Left hindlimb (tissue), 1 donor: ENCODE data around the gene MARK1.

Experiments used
- DNase-seq: peaks from one replicate; pipeline ENCODE4 v3.0.0-alpha.2; 2018

The MARK1 gene

DNA sequence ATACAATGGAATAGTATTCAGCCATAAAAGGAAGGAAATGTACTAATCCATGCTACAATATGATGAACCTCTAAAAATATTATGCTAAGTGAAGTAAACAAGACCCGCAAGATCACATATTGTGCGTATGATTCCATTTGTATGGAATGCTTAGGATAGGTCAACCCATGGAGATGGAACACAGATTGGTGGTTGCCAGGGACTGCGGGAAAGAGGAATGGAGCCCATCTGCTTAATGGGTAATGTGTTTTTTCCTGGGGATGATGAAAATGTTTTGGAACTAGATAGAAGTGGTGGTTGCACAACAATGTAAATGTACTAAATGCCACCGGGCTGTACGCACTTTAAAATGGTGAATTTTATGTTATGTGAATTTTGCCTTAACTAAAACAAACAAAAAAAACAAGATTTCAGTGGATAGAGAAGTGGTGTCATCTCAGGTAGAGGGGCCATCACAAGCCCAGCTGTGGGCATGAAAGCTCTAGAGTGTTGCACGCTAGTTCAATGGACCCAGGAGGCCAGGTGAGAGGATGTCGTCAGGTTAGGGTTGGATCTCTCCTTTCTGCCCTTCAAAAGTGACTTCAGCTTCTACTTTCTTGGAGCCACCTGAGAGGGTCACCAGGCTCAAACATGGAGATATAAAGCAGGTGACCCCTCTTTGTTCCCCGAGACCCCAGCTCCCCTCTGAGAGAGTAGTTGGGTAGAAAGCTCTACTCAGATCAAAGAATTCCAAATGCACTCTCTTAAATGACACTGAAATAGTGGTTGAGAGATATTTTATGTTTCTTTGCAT is 164.7 kb downstream of the MARK1 start:
- no peak for DNase-seq

DNA sequence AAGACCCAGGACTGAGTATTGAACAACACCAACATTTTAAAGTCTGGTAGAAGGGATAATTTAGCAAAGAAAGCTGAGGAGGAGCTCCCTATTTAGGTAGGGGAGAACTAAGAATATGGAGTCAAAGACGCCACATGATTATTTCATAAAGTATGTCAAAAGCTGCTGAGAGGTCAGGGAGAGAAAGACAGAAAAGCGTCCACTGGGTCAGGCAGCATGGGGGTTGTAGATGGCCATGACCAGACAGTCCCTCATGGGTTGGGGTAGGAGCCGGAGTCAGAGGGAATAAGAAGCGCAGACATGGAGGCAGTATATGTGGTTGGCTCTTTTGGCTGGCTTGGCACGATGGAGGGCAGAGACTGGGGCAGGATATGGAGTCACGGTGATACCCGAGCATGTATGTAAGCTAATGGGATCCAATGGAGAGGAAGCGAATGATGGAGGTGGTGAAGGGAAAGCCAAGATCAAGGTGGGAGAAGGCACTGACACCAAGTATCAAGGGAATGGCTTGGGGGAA is 167.0 kb downstream of the MARK1 start:
- no peak for DNase-seq

DNA sequence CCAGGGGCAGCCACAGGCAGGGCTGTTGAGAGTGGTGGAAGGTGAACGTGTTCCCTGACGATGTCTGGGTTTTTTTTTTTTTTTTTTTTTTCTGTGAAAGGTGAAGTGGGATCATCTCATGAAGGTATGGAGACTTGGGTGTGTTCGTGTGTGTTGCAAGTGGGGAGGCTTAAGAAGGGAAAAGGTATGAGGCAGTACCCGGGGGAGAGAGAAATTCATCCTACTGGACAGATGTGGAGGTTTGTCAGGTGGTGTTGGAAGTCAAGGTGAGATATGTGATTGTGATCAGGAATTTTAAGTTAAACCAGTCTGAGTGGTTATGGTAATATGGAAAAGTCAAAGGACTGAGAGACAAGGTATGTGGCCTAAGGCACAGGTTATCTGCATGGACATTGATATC is 167.5 kb downstream of the MARK1 start:
- no peak for DNase-seq

DNA sequence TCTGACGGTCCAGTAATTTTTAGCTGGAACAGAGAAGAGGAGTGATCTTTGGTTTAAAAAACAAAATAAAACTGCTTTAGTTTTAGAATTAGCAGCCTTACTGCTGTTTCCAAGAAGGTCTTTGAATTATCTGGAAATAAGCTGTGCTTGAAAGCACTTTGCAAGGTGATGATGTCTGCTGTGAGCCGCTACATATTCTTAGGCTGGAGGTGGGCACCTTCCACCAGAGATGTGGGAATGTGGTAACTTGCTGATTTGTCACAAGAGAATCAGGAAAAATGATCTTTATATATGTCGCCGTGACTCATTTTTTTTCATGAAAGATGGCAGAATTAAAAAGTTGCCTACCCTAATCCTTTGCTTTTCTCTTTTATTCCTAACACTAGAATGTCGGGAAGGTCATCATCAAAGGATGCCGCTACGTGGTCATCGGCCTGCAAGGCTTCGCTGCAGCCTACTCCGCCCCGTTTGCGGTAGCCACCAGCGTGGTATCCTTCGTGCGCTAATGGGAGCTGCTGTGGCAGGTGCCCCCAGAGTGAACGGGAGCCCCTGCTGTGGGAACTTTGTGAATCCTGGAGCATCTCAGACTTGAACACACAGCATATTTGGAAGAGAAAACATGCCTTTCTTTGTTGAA is 168.4 kb downstream of the MARK1 start:
- DNase-seq = no peak

- DNase-seq = no peak
Measured at GRCh38 chr1:220696863-220697231, 168.9 kb downstream of the MARK1 start.

DNA sequence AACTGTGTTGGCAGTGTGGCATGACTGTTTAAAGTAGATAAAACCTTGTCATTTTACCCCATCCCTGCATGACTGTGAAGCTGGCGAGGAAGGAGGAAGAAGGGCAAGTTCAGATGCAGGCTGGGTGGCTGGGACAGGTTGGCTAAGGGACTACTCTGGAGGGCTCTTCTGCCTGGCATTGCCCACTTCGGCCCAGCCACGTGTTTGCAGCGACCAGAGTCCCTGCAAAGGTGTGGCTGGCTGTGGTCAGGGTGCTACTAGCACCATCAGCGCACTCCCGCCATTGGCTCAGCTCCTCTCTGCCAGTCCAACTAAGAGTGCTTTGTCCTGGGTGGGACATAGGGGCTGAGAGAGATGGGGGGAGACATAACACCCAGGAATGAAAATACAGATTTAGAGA is 169.4 kb downstream of the MARK1 start:
- DNase-seq = no peak

DNA sequence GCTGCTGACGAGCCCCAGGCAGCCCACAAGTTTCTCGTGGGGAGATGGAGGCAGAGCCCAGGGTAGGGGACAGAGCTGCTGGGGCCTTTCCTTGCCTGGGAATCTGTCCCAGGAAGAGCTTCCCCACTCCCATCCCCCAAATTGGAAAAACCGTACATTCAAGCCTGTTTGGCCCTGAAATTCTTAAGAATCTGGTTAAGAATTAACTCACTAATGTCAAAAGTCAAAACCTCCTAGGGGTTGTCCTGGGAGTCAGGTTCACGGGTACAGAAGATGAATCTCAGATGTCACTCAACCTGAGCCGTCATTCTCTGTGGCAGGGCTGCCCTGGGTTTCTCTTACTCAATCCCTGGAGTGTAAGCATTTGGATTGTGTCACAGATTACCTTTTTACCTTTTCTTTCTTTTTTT is 170.7 kb downstream of the MARK1 start:
- no peak for DNase-seq

DNA sequence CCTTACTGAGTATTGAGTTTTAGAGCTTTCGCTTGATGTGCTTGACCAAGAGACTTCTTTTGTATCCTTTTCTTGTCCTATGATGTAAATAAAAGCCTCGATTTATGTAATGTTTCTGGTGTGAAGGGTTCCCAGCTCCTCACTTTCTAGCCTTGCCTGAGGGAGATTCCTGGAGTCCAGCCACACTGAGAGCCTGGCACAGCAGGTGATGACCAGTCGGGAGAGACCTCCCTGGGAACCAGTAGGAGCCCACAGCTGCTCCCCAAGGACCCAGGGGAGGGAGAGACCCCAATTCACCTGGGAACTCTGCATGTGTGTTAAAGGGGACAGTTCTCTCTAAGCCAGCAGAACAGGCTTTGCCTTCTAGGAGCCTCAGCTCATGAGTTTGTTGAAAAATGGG is 171.1 kb downstream of the MARK1 start:
- DNase-seq = no peak

- DNase-seq = no peak
Measured at GRCh38 chr1:220700556-220701179, 172.7 kb downstream of the MARK1 start.

DNA sequence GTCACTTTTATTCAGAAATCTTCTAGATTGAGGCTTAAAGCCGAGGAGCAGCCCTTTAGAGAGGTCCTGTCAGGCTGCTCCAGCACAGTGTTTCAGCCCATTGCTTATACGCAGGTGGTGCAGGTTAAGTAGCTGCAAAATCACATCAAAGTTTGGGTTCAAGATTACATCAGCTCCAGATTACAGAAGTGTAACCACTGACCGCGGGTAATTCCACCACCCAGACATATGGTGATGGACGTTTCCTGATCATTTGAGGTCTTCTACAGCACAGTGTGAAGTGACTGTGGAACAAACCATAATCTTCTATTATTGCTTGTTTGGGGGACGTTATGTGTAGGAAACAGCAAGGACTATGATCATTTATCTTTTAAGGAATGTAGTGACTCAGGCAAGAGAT is 174.0 kb downstream of the MARK1 start:
- DNase-seq = no peak

DNA sequence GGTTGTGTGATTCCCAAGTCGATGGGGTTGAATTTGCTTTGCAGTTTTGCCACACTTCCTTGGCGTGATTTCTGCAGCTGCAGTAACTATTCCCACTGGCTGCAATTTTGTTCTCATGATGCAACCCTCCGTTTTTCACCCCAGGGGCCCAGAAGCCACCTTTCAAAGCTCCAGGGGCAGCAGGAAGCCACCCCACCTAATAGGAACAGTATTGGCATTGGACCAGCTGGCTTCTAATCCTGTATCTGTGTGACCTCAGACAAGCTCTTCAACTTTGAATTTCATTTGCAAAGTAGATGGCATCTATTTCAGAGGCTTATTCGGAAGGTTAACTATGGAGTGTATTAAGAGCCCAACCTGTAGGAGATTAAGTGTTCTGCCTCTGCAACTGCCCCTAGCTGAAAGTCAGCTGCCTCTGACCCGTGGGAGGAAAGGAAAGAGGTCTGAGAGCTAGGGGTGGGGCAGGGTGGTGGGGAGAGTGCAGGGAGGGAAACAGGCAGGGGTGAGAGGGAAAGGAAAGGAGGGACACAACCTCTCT is 174.9 kb downstream of the MARK1 start:
- no peak for DNase-seq

- DNase-seq = no peak
Measured at GRCh38 chr1:220703305-220703704, 175.4 kb downstream of the MARK1 start.

GRCh38 chr1:220705782-220706181 is 177.8 kb downstream of the MARK1 start:
- no peak for DNase-seq

DNA sequence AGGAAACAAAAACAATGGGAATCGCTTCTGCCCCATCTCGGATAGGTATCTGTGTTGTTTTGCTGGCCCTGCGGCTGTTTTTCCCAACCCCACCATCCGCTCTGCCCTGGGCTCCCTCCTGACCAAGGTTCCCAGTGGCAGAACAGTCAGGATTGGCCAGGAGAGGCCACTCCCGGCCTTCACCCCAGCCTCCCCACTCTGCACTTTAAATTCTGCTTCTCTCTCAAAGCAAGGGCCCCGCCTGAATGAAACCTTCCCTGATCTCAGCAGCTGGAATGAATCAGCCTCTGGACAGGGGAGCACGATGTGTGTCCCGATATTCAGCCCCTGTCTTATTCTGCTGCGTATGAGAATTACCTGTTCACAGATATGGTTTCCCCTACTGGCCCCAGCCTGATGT is 178.5 kb downstream of the MARK1 start:
- DNase-seq = no peak

GRCh38 chr1:220707160-220707559 is 179.2 kb downstream of the MARK1 start:
- no peak for DNase-seq

DNA sequence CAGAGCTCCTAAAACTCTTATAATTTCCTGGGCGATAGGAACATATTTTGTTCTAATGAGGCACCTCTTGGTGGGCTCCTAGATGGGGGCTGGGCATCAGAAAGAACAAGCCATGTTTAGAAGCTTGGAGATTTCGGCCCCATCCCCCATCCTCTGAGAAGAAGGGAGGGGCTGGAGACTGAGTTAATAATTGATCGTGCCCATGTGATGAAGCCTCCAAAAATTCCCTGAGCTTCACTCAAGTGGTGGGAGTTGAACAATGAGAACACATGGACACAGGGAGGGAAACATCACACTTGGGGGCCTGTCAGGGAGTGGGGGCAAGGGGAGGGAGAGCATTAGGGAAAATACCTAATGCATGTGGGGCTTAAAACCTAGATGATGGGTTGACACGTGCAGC is 180.3 kb downstream of the MARK1 start:
- no peak for DNase-seq

GRCh38 chr1:220708936-220709801 is 181.2 kb downstream of the MARK1 start:
- DNase-seq = no peak

GRCh38 chr1:220710333-220710732 is 182.4 kb downstream of the MARK1 start:
- DNase-seq = no peak

GRCh38 chr1:220711056-220711809 is 183.3 kb downstream of the MARK1 start:
- no peak for DNase-seq
